HCT116 (cell line): Measurements from ENCODE around the gene DEFB123. TPM values are rescaled to one million over a fixed set of nuclear protein-coding genes. Genes with fewer than 3 reads are reported as not detected.
"Not testable (repeated sequence)": the region's sequence is repeated elsewhere in the genome, so short reads cannot be mapped to it uniquely, and the experiment has no call there.

ENCODE experiments used
- ATAC-seq: fragments of 200-7000 bp; cut with Tn5 transposase; 2 replicates; pipeline ENCODE4 v1.9.1; 2020; ENCODE audit warnings: mild to moderate bottlenecking, moderate library complexity
- BruUV-seq: library from RNA; stranded (reverse); fragments of 400-500 nt; replicated peaks from 2 replicates; lab custom pipeline; 2021; lab: Mats Ljungman, UMichigan
- CTCF ChIA-PET: fragments of 300-600 bp; sonication (Branson Sonifier 250); formaldehyde crosslinking; loops from one replicate; lab custom pipeline; 2021; ENCODE audit warnings: antibody characterized with exemption; lab: Charles Lee
- POLR2A ChIA-PET: fragments of 300-600, 350-600 bp; sonication (Branson Sonifier 250); formaldehyde crosslinking; loops from one replicate; lab custom pipeline; 2021; ENCODE audit warnings: antibody characterized with exemption; lab: Charles Lee
- RAD21 ChIA-PET, 2 experiments: fragments of 300-600 bp; sonication (Branson Sonifier 250); formaldehyde crosslinking; loops; one replicate each; lab custom pipeline; 2023; ENCODE audit warnings: low total read pairs in 2 of 2; ENCODE audit not compliant: uncharacterized antibody in 2 of 2, unreplicated experiment in 2 of 2, low non-redundant PET in 1 of 2; lab: Charles Lee
- DNase-seq: peaks from one replicate; pipeline ENCODE4 v3.0.0-alpha.2; 2010; ENCODE audit warnings: low read depth, low spot score
- H2AFZ ChIP-seq: fragments of 200-600 bp; shearing (Covaris generic), sonication (generic); 2 replicates; pipeline ENCODE4 v1.6.1; 2017; ENCODE audit warnings: low read depth, mixed run types, mixed read lengths, antibody characterized with exemption, low read length; ENCODE audit not compliant: poor library complexity, severe bottlenecking
- H3K27ac ChIP-seq: 2 replicates; pipeline ENCODE4 v1.5.1; 2012; ENCODE audit warnings: low read depth, low read length
- H3K27me3 ChIP-seq: fragments of 200-600 bp; sonication (generic); 2 replicates; pipeline ENCODE4 v1.6.1; 2016; ENCODE audit warnings: mixed run types, low read length, mixed read lengths; ENCODE audit not compliant: insufficient read depth
- H3K36me3 ChIP-seq, 2 experiments: fragments of 200-500 bp in 1 of 2; fragments of 200-600 bp in 1 of 2; sonication (Bioruptor generic) in 1 of 2; sonication (generic) in 1 of 2; 2 replicates each; pipeline versions ENCODE4 v1.5.1 to v1.6.1; 2014 to 2016; ENCODE audit warnings: low read length in 2 of 2, inconsistent platforms in 1 of 2, mixed read lengths in 1 of 2, mixed run types in 1 of 2; ENCODE audit not compliant: insufficient read depth in 2 of 2, control insufficient read depth in 1 of 2
- H3K4me1 ChIP-seq, 2 experiments: fragments of 200-600 bp in 1 of 2; sonication (generic) in 1 of 2; 2 replicates each; pipeline versions ENCODE4 v1.5.1 to v1.6.1; 2012 to 2017; ENCODE audit warnings: low read length in 2 of 2, inconsistent platforms in 1 of 2, mild to moderate bottlenecking in 1 of 2, mixed read lengths in 1 of 2, mixed run types in 1 of 2, moderate library complexity in 1 of 2; ENCODE audit not compliant: insufficient read depth in 2 of 2, control insufficient read depth in 1 of 2
- H3K4me2 ChIP-seq: fragments of 200-600 bp; sonication (generic); 2 replicates; pipeline ENCODE4 v1.6.1; 2017; ENCODE audit warnings: mixed run types, low read length, mixed read lengths
- H3K4me3 ChIP-seq, 2 experiments: fragments of 200-600 bp in 1 of 2; sonication (generic) in 1 of 2; replicated peaks in 1 of 2; 2 replicates each; pipeline ENCODE4 v1.5.1; 2011 to 2016; ENCODE audit warnings: low read length in 2 of 2, control low read depth in 1 of 2, low read depth in 1 of 2, mild to moderate bottlenecking in 1 of 2, mixed read lengths in 1 of 2, mixed run types in 1 of 2
- H3K79me2 ChIP-seq: fragments of 200-600 bp; sonication (generic); 2 replicates; pipeline ENCODE4 v1.6.1; 2017; ENCODE audit warnings: mild to moderate bottlenecking, mixed run types, low read length, moderate library complexity, mixed read lengths; ENCODE audit not compliant: insufficient read depth
- H3K9ac ChIP-seq: fragments of 200-600 bp; sonication (generic); 2 replicates; pipeline ENCODE4 v1.6.1; 2016; ENCODE audit warnings: low read length, mixed read lengths
- H3K9me2 ChIP-seq: fragments of 200-600 bp; sonication (generic), shearing (Covaris generic); 2 replicates; pipeline ENCODE4 v1.6.1; 2017; ENCODE audit warnings: mixed run types, mild to moderate bottlenecking, moderate library complexity; ENCODE audit not compliant: insufficient read depth
- H3K9me3 ChIP-seq, 2 experiments: fragments of 200-500 bp in 1 of 2; fragments of 200-600 bp in 1 of 2; sonication (Bioruptor generic) in 1 of 2; sonication (generic) in 1 of 2; 2 replicates each; pipeline ENCODE4 v1.6.1; 2014 to 2017; ENCODE audit warnings: low read length in 2 of 2, mixed read lengths in 2 of 2, inconsistent platforms in 1 of 2, low read depth in 1 of 2, mild to moderate bottlenecking in 1 of 2, mixed run types in 1 of 2, moderate library complexity in 1 of 2; ENCODE audit not compliant: control insufficient read depth in 1 of 2, insufficient read depth in 1 of 2
- H4K20me1 ChIP-seq: fragments of 200-600 bp; sonication (generic), shearing (Covaris generic); 2 replicates; pipeline ENCODE4 v1.6.1; 2017; ENCODE audit warnings: mixed run types, mild to moderate bottlenecking, moderate library complexity; ENCODE audit not compliant: insufficient read depth
- CTCF ChIP-seq, 3 experiments: fragments of 200-600 bp in 1 of 3; sonication (generic) in 1 of 3; IDR thresholded peaks in 2 of 3; conservative IDR thresholded peaks in 1 of 3; 2 replicates each; pipeline ENCODE4 v1.5.1; 2012 to 2017; ENCODE audit warnings: low read depth in 2 of 3, low read length in 2 of 3, antibody characterized with exemption in 1 of 3, borderline replicate concordance in 1 of 3, control low read depth in 1 of 3, mild to moderate bottlenecking in 1 of 3, mixed read lengths in 1 of 3, mixed run types in 1 of 3, moderate library complexity in 1 of 3; ENCODE audit not compliant: insufficient read depth in 1 of 3
- RAD21 ChIP-seq: IDR thresholded peaks from 2 replicates; pipeline ENCODE4 v1.6.1; 2012; ENCODE audit warnings: low read depth, mild to moderate bottlenecking
- intact Hi-C: fragments of 100-400 bp; cut with micrococcal nuclease; formaldehyde crosslinking; loops from 2 replicates; pipeline ENCODE4 v1.10.0; 2022
- total RNA-seq: library from RNA; stranded (reverse); gene quantifications from one replicate; pipeline ENCODE4 v1.2.1, GENCODE V29; 2021; ENCODE audit not compliant: unreplicated experiment

Gene DEFB123
- total RNA-seq, 1 experiment from 2014 or later = not detected

GRCh38 chr20:31454361-31454760 lies 13.9 kb downstream of the DEFB123 start:
- H3K4me2 ChIP-seq = no peak overlapping the region
- H4K20me1 ChIP-seq = no peaks in the 10 kb centered on the region
- no TSS peak for BruUV-seq
- no peak for ATAC-seq
- ChIA-PET POLR2A (interaction anchor here (0.8 kb wide), 1 partner anchor 41 kb away, joined by 4 read pairs; no protein-coding TSS in a partner anchor), CTCF (no interaction called here), RAD21 (no interaction called here)
- no peaks in the 10 kb centered on the region for H3K4me1 ChIP-seq
- H3K4me3 ChIP-seq = no peak overlapping the region
- H3K79me2 ChIP-seq = no peaks in the 10 kb centered on the region
- TF ChIP-seq RAD21 = peak; percentile 18; the same call in 1 of the 2 replicates
- no peak; a peak in 1 of 6 replicates for TF ChIP-seq CTCF (IDR thresholded peaks at IDR 0.05 in 2 of 3, conservative IDR thresholded peaks at IDR 0.05 in 1 of 3; ENCODE audit: borderline replicate concordance in 1 of 3, insufficient read depth in 1 of 3, low read depth in 2 of 3, low read length in 2 of 3)
- H3K9me3 ChIP-seq = no peaks in the 10 kb centered on the region
- H3K36me3 ChIP-seq = no peaks in the 10 kb centered on the region
- DNase-seq = no peak
- H2AFZ ChIP-seq = no peak overlapping the region
- intact Hi-C loops = loop anchor here (5.0 kb wide), 1 partner anchor 158 kb away; no protein-coding TSS in a partner anchor
- no peak overlapping the region for H3K9ac ChIP-seq
- H3K27ac ChIP-seq = no peak overlapping the region
- H3K27me3 ChIP-seq = no peaks in the 10 kb centered on the region
- no peaks in the 10 kb centered on the region for H3K9me2 ChIP-seq

- ATAC-seq, H3K4me2 ChIP-seq, H3K9ac ChIP-seq, H3K27me3 ChIP-seq, H3K9me3 ChIP-seq, intact Hi-C loops, H2AFZ ChIP-seq, POLR2A ChIA-PET, CTCF ChIA-PET, RAD21 ChIA-PET, H3K36me3 ChIP-seq, DNase-seq, H3K27ac ChIP-seq, H3K9me2 ChIP-seq, H4K20me1 ChIP-seq, H3K4me1 ChIP-seq, H3K79me2 ChIP-seq, H3K4me3 ChIP-seq, BruUV-seq: not testable (repeated sequence)
Observed at GRCh38 chr20:31470946-31471345, 30.5 kb downstream of the DEFB123 start.
